Hepatocyte (in vitro differentiated cells): ENCODE results near the gene DCN.

ENCODE experiments used
- EZH2 ChIP-seq: fragments of 200-600 bp; sonication (generic); IDR thresholded peaks from 2 replicates; pipeline ENCODE4 v1.6.1; 2016; ENCODE audit warnings: antibody characterized with exemption, mild to moderate bottlenecking, borderline replicate concordance
- TF ChIP-seq, protein P1 (sequence below): fragments of 200-600 bp; sonication (generic); IDR thresholded peaks from 2 replicates; pipeline ENCODE4 v1.5.1; 2016; ENCODE audit warnings: antibody characterized with exemption, mild to moderate bottlenecking; ENCODE audit not compliant: poor library complexity

DNA sequence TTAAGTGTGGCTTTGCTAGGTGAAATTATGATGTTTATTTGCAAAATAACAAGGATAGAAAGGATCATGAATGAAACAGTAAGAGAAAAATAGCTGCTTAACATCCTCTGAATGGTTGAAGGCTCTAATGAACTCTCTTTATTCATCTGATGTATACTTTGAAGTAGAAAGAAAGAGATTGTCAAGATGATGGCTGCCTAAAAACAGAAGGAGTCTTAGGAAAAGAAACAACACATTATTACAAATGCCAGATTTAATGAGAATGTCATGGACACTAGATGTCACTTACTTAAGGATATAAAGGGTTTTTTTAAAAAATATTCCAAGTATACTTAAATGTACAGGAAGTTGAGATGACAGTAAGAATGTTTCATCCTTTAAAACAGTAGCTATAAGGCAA lies 21.6 kb downstream of the DCN start:
- no peak for TF ChIP-seq EZH2
- TF ChIP-seq, protein P1, sequence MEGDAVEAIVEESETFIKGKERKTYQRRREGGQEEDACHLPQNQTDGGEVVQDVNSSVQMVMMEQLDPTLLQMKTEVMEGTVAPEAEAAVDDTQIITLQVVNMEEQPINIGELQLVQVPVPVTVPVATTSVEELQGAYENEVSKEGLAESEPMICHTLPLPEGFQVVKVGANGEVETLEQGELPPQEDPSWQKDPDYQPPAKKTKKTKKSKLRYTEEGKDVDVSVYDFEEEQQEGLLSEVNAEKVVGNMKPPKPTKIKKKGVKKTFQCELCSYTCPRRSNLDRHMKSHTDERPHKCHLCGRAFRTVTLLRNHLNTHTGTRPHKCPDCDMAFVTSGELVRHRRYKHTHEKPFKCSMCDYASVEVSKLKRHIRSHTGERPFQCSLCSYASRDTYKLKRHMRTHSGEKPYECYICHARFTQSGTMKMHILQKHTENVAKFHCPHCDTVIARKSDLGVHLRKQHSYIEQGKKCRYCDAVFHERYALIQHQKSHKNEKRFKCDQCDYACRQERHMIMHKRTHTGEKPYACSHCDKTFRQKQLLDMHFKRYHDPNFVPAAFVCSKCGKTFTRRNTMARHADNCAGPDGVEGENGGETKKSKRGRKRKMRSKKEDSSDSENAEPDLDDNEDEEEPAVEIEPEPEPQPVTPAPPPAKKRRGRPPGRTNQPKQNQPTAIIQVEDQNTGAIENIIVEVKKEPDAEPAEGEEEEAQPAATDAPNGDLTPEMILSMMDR = no peak
